GM21381 (cell line): ENCODE data around the gene METTL25B.
A peak's percentile ranks its signal among the peaks of the same experiment; 100 is the strongest.
"Not testable (repeated sequence)": the region's sequence is repeated elsewhere in the genome, so short reads cannot be mapped to it uniquely, and the experiment has no call there.

Source experiments
- ATAC-seq: cut with Tn5 transposase; IDR thresholded peaks from one replicate; pipeline ENCODE4 v1.9.1; 2021; ENCODE audit warnings: mild to moderate bottlenecking, moderate library complexity; ENCODE audit not compliant: unreplicated experiment

METTL25B gene

GRCh38 chr1:156746728-156747631 lies 18.7 kb downstream of the METTL25B start:
- no peak for ATAC-seq

- ATAC-seq, result no peak
Measured at GRCh38 chr1:156747742-156748669, 19.7 kb downstream of the METTL25B start.

- no peak for ATAC-seq
Measured at GRCh38 chr1:156748670-156749418, 20.6 kb downstream of the METTL25B start.

- ATAC-seq, result no peak
Measured at GRCh38 chr1:156749419-156750118, 21.3 kb downstream of the METTL25B start.

- no peak for ATAC-seq
Measured at GRCh38 chr1:156750191-156750672, 22.0 kb downstream of the METTL25B start.

- peak; percentile 8 for ATAC-seq
Measured at GRCh38 chr1:156750711-156751450, 22.6 kb downstream of the METTL25B start.

- peak; percentile 13 for ATAC-seq
Measured at GRCh38 chr1:156751451-156751756, 23.1 kb downstream of the METTL25B start, which contains the start of gene HDGF. TSS of gene HDGF (minus strand) at chr1:156751675. CDS start at chr1:156751429, 246 bp downstream.

- ATAC-seq, result peak; percentile 65
Measured at GRCh38 chr1:156751757-156752481, 23.6 kb downstream of the METTL25B start.

- ATAC-seq, result no peak
Measured at GRCh38 chr1:156752843-156753482, 24.7 kb downstream of the METTL25B start.

- ATAC-seq, result no peak
Measured at GRCh38 chr1:156754219-156754618, 25.9 kb downstream of the METTL25B start.

- no peak for ATAC-seq
Measured at GRCh38 chr1:156755527-156755950, 27.3 kb downstream of the METTL25B start.

- ATAC-seq, result no peak
Measured at GRCh38 chr1:156756355-156756754, 28.1 kb downstream of the METTL25B start.

GRCh38 chr1:156757572-156758253 lies 29.4 kb downstream of the METTL25B start:
- ATAC-seq, result not testable (repeated sequence)

- no peak for ATAC-seq
Measured at GRCh38 chr1:156760092-156760795, 32.0 kb downstream of the METTL25B start.

- no peak for ATAC-seq
Measured at GRCh38 chr1:156760796-156761104, 32.5 kb downstream of the METTL25B start.

GRCh38 chr1:156765136-156765535 lies 36.9 kb downstream of the METTL25B start:
- ATAC-seq, result not testable (repeated sequence)

GRCh38 chr1:156765666-156766065 lies 37.4 kb downstream of the METTL25B start:
- no peak for ATAC-seq
